ENCODE measurements around the gene CYP21A2.
"Not testable (repeated sequence)": the region's sequence is repeated elsewhere in the genome, so short reads cannot be mapped to it uniquely, and the experiment has no call there.

CYP21A2 gene

DNA sequence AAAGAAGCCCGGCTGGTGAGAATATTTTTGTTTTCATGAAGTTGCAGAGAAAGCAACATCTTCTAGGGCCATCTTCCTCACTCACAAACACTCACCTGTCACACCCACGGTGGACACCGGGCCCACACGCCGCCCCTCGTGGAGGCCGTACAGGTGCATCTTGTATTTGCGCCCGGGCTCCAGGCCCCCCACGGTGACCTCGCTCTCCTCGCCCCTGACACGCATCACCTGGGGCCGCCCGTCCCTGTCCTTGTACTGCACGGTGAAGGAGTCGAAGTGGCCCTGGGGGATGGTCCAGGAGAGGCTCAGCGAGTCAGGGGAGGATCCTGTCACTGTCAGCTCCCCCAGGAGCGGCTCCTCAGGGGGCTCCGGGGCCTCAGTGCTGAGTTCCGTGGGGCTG lies 17.5 kb downstream of the CYP21A2 start:
- DNase-seq (ENCODE audit: low spot score): not testable (repeated sequence)

DNA sequence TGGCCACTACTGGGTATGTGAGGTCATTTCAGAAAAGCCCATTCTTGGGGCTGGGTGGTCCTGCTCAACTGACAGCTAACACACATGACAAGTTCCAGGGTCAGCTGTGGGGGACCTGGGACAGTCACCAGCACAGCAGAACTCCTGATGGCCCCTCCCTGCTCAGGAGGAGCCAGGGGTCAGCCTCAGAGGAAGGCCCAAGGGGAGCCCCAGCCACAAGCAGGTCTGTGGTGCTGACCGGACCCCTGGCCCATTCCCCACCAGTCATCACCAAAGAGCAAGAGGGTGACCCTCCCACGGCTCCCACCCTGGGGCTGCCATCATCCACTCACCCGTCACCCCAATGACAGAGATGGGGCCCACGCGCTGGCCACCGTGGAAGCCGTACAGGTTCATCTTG lies 18.0 kb downstream of the CYP21A2 start:
- DNase-seq (ENCODE audit: low spot score): no peak

GRCh38 chr6:32057966-32058365 lies 19.8 kb downstream of the CYP21A2 start:
- no peak for DNase-seq (ENCODE audit: low spot score)

DNA sequence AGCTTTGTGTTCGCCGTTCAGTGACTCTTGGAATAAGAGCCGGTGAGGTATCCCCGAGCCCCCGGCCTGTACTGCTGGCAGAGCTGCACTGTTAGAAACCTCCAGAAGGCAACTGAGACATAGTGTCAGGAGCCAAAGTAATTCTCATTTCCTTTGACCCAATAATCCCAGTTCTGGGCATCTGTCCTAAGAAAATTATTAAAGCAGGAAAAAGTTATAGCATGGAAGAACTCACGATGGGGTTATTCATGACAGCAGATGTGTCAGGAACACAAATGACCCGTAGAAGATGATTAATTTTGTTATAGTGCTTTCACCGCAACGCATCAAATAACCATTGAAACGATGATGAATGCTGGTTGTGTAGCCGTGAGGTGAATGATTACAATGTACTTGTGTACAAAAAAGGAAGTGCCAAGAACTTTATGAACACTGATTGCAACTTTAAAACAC lies 20.3 kb downstream of the CYP21A2 start:
- no peak for DNase-seq (ENCODE audit: low spot score)

GRCh38 chr6:32060966-32061655 lies 22.9 kb downstream of the CYP21A2 start:
- no peak for DNase-seq (ENCODE audit: low spot score)

GRCh38 chr6:32064706-32065105 lies 26.5 kb downstream of the CYP21A2 start:
- DNase-seq (ENCODE audit: low spot score): no peak

DNA sequence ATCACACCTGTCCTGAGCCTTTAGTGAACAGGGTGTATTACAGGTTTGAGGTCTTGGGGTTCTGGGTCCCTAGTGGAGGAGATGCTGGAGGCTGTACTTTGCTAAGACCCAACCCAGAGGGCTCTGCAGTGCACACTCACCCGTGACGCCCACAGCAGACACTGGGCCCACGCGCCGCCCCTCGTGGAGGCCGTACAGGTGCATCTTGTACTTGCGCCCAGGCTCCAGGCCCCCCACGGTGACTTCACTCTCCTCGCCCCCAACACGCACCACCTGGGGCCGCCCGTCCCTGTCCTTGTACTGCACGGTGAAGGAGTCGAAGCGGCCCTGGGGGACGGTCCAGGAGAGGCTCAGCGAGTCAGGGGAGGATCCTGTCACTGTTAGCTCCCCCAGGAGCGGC lies 29.3 kb downstream of the CYP21A2 start:
- DNase-seq (ENCODE audit: low spot score): not testable (repeated sequence)

DNA sequence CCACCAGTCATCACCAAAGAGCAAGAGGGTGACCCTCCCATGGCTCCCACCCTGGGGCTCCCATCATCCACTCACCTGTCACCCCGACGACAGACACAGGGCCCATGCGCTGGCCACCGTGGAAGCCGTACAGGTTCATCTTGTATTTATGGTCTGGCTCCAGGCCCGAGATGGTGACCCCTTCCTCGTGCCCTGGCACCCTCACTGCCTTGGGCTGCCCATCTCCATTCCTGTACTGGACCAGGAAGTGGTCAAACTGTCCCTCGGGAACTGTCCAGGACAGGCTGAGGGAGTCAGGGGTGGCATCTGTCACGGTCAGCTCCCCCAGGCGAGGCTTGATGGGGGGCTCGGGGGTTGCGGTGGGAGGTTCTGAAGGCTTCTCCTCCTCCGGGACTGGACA lies 30.1 kb downstream of the CYP21A2 start:
- not testable (repeated sequence) for DNase-seq (ENCODE audit: low spot score)

- no peak for DNase-seq (ENCODE audit: low spot score)
Measured at GRCh38 chr6:32068867-32069266, 30.7 kb downstream of the CYP21A2 start.

GRCh38 chr6:32069460-32069859 lies 31.2 kb downstream of the CYP21A2 start:
- no peak for DNase-seq (ENCODE audit: low spot score)

- DNase-seq (ENCODE audit: low spot score): no peak
Measured at GRCh38 chr6:32069878-32070515, 31.8 kb downstream of the CYP21A2 start.

DNA sequence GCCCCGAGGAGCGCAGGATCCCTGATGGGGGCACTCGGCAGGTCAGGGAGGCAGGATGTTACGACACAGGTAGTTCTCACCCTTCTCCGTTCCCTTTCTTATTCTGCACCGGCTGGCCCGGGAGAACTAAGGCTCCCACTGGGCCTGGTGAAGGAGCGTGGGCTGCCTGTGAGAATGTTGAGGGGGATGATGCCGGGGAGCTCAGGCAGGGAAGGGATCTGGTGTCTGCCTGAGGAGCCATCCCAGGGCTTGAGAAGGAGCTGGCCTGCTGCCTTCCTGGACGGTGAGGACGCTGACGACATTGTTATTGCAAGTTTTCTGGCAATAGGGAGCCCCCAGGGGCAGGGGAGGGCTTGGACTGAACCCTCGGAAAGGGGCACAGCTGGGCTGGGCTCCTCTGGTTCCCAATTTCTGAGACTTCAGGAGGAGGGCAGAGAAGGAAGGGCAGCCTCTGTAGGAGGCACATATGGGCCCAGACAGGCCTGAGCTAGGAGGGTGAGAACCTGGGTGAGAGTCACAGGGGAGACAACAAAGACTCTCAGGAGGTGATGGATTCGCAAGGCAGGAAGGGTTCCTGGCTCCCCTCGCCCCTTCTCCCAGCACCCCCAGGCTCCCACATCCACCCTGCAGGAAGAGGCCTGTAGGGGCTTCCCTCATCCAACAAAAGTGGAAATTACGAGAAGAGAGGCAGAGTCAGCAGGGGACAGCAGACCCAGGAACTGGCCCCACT lies 32.8 kb downstream of the CYP21A2 start:
- DNase-seq (ENCODE audit: low spot score): no peak

GRCh38 chr6:32073101-32073500 lies 34.9 kb downstream of the CYP21A2 start:
- no peak for DNase-seq (ENCODE audit: low spot score)

GRCh38 chr6:32073613-32074012 lies 35.4 kb downstream of the CYP21A2 start:
- no peak for DNase-seq (ENCODE audit: low spot score)

DNA sequence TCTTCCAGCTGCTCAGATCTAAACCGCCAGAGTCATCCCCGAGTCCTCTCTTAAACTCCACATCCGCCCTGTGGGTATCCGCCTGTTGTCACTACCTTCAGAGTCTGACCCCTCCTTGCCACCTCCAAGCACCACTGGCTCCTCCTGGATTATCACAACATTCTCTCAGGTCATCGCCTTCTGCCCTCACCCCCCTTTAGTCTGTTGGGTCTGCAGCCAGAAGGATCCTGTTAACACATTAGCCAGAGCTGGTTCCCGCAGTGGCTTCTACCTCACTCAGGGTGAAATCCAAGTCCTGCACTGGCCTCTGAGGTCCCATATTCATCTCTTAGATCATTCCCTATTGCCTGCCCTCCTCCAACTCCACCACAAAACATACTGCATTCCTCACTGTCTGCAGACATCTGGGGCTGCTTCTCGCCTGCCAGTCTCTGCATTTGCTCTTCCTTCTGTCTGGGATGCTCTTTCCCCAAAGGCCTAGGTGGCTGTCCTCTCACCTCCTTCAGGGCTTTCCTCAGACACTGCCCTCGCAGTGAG lies 36.8 kb downstream of the CYP21A2 start:
- no peak for DNase-seq (ENCODE audit: low spot score)

- no peak for DNase-seq (ENCODE audit: low spot score)
Measured at GRCh38 chr6:32075781-32076180, 37.6 kb downstream of the CYP21A2 start.

- DNase-seq (ENCODE audit: low spot score): no peak
Measured at GRCh38 chr6:32076321-32076809, 38.1 kb downstream of the CYP21A2 start.

DNA sequence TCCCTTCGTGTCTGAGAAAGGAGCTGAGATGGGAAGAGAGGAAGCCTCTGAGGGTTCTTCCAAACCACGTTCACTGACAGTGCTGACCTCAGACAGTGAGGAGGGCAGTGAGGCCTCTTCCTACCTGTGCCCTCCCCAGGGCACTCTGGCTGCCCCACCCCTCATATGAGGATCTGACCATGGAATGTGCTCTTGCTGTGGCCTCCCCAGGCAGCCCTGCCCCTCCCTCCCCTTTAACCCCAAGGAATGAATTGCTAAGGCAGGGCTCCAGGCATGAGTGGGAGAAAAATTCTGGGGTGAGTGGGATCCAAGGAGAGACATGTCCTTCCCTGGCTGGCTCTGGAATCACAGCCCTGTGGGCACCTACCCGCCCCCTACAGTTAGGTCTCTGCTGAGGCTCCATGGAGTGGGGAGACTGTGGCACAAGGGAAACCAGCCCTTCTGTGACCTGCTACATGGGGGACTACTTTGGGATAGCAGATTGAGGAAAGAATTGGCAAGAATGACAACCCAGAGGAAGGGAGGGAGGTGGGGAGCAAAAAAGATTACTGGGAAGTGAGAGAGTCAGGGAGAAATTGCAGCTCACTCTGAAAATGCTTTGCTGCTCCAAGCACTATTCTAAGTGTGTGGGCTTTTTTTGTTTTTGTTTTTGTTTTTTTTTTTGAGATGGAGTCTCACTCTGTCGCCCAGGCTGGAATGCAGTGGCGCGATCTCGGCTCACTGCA lies 41.5 kb downstream of the CYP21A2 start:
- DNase-seq (ENCODE audit: low spot score): no peak

DNA sequence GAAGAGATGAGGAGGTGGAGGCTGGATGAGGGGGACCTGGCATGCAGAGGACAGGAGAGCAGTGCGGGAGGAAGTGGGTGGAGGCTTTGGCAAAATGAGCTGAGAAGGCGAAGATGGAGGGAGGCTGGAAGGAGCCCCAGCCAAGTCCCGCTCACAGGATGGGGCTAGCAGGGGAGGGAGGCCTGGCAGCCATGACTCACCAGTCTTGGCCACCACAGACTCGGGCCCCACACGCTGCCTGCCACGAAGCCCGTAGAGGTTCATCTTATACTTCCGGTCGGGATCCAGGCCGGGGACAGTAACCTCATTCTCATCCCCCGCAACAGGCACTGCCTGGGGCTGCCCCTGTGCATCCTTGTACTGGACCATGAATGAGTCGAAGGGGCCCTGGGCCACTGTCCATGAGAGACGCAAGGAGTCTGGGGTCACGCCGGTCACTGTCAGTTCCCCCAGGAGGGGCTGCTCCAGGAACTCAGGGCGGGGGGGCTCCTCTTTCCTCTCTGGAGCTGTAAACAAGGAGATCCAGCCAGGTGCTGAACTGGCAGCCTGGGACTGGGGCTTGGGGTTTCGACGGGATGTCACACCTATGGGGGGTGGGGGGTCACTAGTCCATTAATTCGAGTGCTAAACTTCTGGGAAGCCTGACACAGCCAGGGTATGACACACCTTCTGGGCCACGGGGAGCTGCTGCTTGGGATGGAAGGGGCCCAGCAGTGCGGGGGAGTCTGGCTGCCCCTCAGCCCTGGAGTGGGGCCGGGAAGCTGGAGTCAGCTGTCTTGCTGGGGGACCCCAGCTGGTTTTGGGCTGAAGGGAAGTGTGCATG lies 43.2 kb downstream of the CYP21A2 start:
- no peak for DNase-seq (ENCODE audit: low spot score)

- no peak for DNase-seq (ENCODE audit: low spot score)
Measured at GRCh38 chr6:32082478-32082877, 44.3 kb downstream of the CYP21A2 start.

DNA sequence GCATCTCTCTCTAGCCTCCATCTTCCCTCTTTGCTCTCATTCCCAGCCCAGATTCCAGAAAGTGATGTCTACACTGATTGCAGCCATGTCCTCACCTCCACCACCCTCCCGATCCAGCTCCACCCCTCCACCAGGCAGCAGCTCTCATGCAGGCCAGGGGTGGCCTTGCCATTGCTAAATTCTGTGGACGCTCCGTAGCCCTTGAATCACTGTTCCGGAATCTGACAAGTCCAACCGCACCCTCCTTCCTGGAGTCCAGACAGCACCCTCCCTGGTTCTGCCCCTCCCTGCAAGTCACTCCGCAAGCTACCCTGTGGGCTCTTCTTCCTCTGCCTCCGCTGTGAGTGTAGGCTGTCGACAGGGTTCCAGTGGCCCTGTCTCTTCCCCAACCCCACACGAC lies 44.7 kb downstream of the CYP21A2 start:
- DNase-seq (ENCODE audit: low spot score): no peak
